GM19467 (cell line): ENCODE results near the gene DCLRE1B.

Source experiments
- ATAC-seq: cut with Tn5 transposase; IDR thresholded peaks from one replicate; pipeline ENCODE4 v1.9.1; 2021; ENCODE audit warnings: mild to moderate bottlenecking, moderate library complexity; ENCODE audit not compliant: unreplicated experiment

The DCLRE1B gene

GRCh38 chr1:113904674-113905434, at the start of gene DCLRE1B, which contains the start of gene AP4B1:
DCLRE1B (plus strand) TSS chr1:113905326; CDS start chr1:113905587, 261 bp downstream.
AP4B1 (minus strand) TSS chr1:113904799; CDS start chr1:113904717, 82 bp downstream.
- ATAC-seq: peak; percentile 93

- no peak for ATAC-seq
Observed at GRCh38 chr1:113855630-113856400, 49.3 kb upstream of the DCLRE1B start.

DNA sequence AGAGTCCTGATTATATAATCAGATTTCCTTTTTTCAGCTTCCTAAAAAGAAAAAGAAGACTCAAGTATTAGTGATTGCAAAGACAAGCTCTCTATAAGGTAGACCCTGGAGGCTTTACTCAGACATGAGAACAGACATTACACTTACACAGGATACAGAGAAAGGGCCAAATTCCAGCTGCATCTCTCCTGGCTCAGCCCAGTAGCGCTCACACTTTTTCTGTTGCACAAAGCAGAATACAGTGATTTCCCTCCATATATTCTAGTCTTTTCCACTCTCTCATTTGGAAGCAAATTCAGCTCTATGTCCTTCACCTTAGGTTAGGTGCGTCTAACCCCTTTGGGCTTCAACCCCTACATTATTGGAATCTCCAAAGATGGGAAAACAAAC, 48.7 kb upstream of the DCLRE1B start:
- ATAC-seq: no peak

GRCh38 chr1:113857776-113858175, 47.4 kb upstream of the DCLRE1B start:
- ATAC-seq: no peak

DNA sequence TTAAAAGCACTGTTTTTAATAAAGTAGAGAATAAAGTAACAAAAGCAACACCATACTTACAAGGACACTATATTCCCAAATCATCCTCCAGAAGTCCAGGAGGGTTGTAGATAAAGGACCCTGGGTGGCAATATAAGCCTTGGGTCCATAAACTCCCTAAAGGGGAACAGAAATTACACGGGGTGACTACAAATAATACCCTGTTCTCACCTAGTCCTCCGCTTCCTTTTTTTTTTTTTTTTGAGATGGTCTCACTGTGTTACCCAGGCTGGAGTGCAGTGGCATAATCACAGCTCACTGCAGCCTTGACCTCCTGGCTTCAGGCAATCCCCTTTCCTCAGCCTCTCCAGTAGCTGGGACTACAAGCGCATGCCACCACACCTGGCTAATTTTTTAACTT, 46.7 kb upstream of the DCLRE1B start:
- ATAC-seq: peak; percentile 35

GRCh38 chr1:113858982-113859381, 46.1 kb upstream of the DCLRE1B start:
- no peak for ATAC-seq

- peak; percentile 84 for ATAC-seq
Observed at GRCh38 chr1:113859478-113860175, 45.5 kb upstream of the DCLRE1B start.

GRCh38 chr1:113860891-113861290, 44.2 kb upstream of the DCLRE1B start:
- ATAC-seq: no peak

- no peak for ATAC-seq
Observed at GRCh38 chr1:113861641-113862040, 43.5 kb upstream of the DCLRE1B start.

- ATAC-seq: no peak
Observed at GRCh38 chr1:113868387-113869083, 36.6 kb upstream of the DCLRE1B start.

GRCh38 chr1:113870778-113871177, 34.3 kb upstream of the DCLRE1B start:
- no peak for ATAC-seq

DNA sequence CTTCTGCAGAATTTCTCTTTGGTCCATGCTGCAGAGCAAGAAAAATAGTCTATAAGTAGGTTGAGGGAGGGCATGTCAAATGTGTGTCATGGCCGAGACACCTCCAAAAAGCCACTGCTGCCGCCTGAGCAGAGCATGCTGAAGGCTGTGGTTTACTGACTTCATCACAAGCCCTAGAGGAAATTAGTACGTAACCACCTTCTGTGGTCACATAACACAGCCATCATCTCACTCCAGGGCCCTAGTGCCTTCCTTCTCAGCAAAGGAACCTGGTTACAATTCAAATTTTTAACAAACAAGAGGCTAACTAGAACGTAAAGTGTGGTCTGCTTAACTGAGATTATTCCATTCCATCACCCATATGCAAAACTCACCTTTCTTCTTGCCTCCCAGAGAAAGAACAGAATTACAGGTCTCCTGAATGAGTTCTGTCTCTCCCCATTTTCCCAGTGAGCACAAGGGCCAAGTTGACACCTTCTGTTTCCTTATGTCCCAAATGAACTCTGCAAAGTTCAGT, 33.5 kb upstream of the DCLRE1B start, which contains the start of gene PTPN22:
Gene PTPN22 (minus strand): TSS at position 116 of the 517 bp plus-strand sequence.
- ATAC-seq: peak; percentile 84

- no peak for ATAC-seq
Observed at GRCh38 chr1:113872219-113872935, 32.7 kb upstream of the DCLRE1B start.

DNA sequence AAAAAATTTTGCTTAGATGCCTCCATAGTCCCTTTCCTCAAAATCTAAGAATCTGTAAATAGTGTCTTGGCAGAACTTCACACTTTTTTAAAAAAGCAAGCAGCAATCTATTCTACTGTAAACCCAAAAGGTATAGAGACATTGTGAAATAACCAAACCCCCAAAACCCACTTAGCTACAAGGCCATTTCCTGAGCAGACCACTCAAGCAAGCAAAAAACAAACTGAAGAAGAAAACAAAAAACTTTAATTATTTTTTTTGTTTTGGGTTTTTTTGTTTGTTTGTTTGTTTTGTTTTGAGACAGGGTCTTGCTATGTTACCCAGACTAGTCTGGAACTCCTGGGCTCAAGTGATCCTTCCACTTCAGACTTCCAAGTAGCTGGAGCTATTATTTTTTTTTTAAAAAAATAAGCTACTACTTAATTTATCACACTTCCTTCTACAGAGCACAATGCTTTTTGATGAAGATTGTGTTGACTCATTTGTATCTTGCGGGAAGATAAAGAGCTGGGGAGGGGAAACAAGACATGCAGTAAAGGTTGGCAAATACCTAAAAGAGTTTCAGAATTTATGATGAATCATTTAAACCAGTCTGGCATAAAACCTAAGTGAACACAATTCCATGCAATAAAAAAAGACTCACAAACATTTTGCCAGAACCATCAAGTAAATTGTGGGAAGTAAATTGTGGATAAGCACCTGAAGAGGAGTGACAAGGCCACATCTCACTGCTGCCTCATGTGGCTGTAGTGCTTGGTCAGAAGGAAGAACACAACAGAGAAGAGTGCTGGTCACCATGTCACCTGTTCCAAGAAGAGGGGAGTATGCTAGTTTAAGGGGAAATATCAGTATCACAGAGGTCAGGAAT, 30.9 kb upstream of the DCLRE1B start:
- no peak for ATAC-seq

DNA sequence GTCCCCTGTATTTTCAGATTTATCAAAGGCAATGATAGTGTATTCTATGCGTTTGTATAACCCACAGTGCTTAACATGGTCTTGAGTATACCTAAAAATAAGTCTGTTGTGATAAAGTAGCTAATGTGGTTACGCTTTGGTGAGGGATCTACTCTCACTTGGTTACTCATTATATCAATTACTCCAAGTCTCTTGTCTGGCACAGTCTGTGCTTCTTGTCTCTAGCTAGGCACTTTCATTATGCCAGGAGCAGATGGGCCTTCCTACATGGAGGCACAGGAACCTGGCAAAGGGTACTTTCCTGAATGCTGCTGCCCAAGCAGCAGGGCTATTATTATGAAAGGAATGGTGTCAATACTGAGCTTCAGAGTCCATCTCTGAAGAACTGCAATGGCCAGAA, 29.4 kb upstream of the DCLRE1B start:
- peak; percentile 46 for ATAC-seq

GRCh38 chr1:113876176-113876575, 28.9 kb upstream of the DCLRE1B start:
- ATAC-seq: no peak

GRCh38 chr1:113879739-113880038, 25.4 kb upstream of the DCLRE1B start:
- no peak for ATAC-seq

DNA sequence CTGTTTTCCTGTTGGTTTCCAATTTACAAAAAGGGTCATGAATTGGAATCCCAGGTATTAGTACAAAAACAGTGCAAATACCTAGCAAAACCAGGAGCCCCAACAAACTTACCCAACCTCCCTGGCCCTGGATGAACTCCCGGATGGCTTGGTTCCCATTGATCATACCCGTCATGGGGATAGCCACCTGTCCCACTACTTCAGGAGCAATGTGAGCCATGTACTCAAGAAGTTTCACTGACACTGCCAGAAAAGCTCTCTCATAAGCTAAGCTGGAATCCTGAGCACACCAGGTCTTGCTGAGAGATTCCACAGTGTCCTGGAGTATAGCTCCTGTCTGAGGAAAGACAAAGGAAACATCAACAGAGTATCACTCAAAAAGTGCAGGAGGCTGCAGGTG, 23.5 kb upstream of the DCLRE1B start:
- ATAC-seq: no peak
